SK-N-SH treated with all-trans-retinoic acid at 6 μM for 48 hours (cell line): ENCODE measurements around the gene TXLNB.

Experiments used
- ATAC-seq: fragments of 200-7000 bp; cut with Tn5 transposase; 3 replicates; pipeline ENCODE4 v1.9.1; 2020; ENCODE audit warnings: mild to moderate bottlenecking, moderate library complexity
- ARNTL ChIP-seq: fragments of 450-650 bp; formaldehyde crosslinking; IDR thresholded peaks from 2 replicates; pipeline ENCODE4 v1.5.0; 2020; ENCODE audit warnings: low read depth, mild to moderate bottlenecking, moderate library complexity, borderline replicate concordance
- BACH2 ChIP-seq: fragments of 250-450 bp; sonication (Bioruptor Pico); IDR thresholded peaks from 2 replicates; pipeline ENCODE4 v1.9.0; 2021; ENCODE audit warnings: mild to moderate bottlenecking, borderline replicate concordance
- CREB5 ChIP-seq: fragments of 250-450 bp; sonication (Bioruptor Pico); IDR thresholded peaks from 2 replicates; pipeline ENCODE4 v1.5.1; 2020; ENCODE audit warnings: low read depth, mild to moderate bottlenecking, moderate library complexity
- ESRRG ChIP-seq: fragments of 250-450 bp; sonication (Bioruptor Pico); IDR thresholded peaks from 2 replicates; pipeline ENCODE4 v1.6.1; 2021; ENCODE audit warnings: mild to moderate bottlenecking
- GLIS3 ChIP-seq: fragments of 250-450 bp; sonication (Bioruptor Pico); IDR thresholded peaks from 2 replicates; pipeline ENCODE4 v1.5.0; 2020; ENCODE audit warnings: mild to moderate bottlenecking, moderate library complexity
- ISL1 ChIP-seq: fragments of 250-450 bp; sonication (Bioruptor Pico); IDR thresholded peaks from 2 replicates; pipeline ENCODE4 v2.1.2; 2022; ENCODE audit warnings: mild to moderate bottlenecking, moderate library complexity
- OSR1 ChIP-seq: fragments of 250-450 bp; sonication (Bioruptor Pico); IDR thresholded peaks from 2 replicates; pipeline ENCODE4 v1.8.0; 2022; ENCODE audit warnings: moderate library complexity, mild to moderate bottlenecking, inconsistent platforms
- PATZ1 ChIP-seq: fragments of 250-450 bp; sonication (Bioruptor Pico); IDR thresholded peaks from 2 replicates; pipeline ENCODE4 v1.8.0; 2020; ENCODE audit warnings: mild to moderate bottlenecking, moderate library complexity, borderline replicate concordance
- SNAI2 ChIP-seq: fragments of 250-450 bp; sonication (Bioruptor Pico); IDR thresholded peaks from 2 replicates; pipeline ENCODE4 v1.5.0; 2020; ENCODE audit warnings: mild to moderate bottlenecking, moderate library complexity
- TOX ChIP-seq: fragments of 250-450 bp; sonication (Bioruptor Pico); IDR thresholded peaks from 2 replicates; pipeline ENCODE4 v1.8.0; 2021; ENCODE audit warnings: mild to moderate bottlenecking, moderate library complexity, borderline replicate concordance
- TSHZ2 ChIP-seq: fragments of 250-450 bp; sonication (Bioruptor Pico); IDR thresholded peaks from 2 replicates; pipeline ENCODE4 v1.5.0; 2020; ENCODE audit warnings: mild to moderate bottlenecking, moderate library complexity
- ZC3H10 ChIP-seq: fragments of 250-450 bp; sonication (Bioruptor Pico); IDR thresholded peaks from 2 replicates; pipeline ENCODE4 v1.5.1; 2021; ENCODE audit warnings: mild to moderate bottlenecking, moderate library complexity
- ZFP3 ChIP-seq: fragments of 250-450 bp; sonication (Bioruptor Pico); IDR thresholded peaks from 2 replicates; pipeline ENCODE4 v1.5.0; 2020; ENCODE audit warnings: mild to moderate bottlenecking, moderate library complexity
- ZFP30 ChIP-seq: fragments of 450-650 bp; formaldehyde crosslinking; IDR thresholded peaks from 2 replicates; pipeline ENCODE4 v1.5.0; 2022; ENCODE audit warnings: mild to moderate bottlenecking, moderate library complexity
- ZNF565 ChIP-seq: fragments of 450-650 bp; formaldehyde crosslinking; conservative IDR thresholded peaks from 2 replicates; pipeline ENCODE4 v1.5.0; 2020; ENCODE audit warnings: low read depth, mild to moderate bottlenecking, moderate library complexity
- ZNF70 ChIP-seq: fragments of 450-650 bp; formaldehyde crosslinking; IDR thresholded peaks from 2 replicates; pipeline ENCODE4 v1.5.0; 2020; ENCODE audit warnings: mild to moderate bottlenecking, moderate library complexity
- ZNF8 ChIP-seq: fragments of 450-650 bp; formaldehyde crosslinking; IDR thresholded peaks from 2 replicates; pipeline ENCODE4 v1.5.0; 2020; ENCODE audit warnings: mild to moderate bottlenecking, moderate library complexity

The TXLNB gene

DNA sequence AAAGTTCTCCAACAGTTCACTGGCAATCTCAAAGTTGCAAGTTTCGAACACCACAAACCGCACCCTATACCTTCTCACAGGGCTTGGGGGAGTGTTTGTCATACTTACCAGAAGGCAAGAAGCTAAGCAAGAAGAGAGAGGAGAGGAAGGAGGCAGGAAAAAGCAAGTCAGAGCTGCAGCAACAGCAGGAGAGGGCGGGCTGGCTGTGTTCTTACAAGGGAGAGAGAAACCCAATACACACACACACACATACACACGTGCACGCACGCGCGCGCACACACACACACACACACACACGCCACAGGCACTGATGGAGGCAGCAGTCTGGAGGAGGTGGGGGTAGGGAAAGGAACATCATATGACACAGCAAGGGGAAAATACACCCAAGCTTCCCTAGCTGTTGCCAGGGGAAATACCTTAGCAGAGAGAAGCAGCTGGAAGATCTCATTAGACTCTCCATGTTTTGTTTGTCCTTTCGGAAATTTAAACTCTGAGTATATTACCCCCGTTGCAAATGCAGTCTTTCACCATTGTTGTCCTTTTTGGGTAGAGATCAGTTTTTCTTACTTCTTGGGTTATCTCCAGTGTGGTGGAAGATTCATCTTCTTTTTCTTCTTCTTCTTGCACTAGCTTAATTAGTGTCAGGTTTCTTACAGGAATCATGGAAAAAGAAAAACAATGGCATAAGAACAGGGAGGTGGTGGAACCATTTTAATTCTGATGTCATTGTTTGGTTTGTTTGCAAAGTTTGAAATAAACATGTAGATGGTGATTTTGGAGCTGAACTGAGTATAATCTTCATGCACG, at the start of gene TXLNB:
TXLNB (minus strand) TSS at position 186 of the 807 bp plus-strand sequence. CDS start 3,099 bp downstream, outside the sequence.
- ATAC-seq, result peak; percentile 26; the same call in 1 of the 3 replicates
- no peak for TF ChIP-seq PATZ1 (CRISPR knock-in tag)

DNA sequence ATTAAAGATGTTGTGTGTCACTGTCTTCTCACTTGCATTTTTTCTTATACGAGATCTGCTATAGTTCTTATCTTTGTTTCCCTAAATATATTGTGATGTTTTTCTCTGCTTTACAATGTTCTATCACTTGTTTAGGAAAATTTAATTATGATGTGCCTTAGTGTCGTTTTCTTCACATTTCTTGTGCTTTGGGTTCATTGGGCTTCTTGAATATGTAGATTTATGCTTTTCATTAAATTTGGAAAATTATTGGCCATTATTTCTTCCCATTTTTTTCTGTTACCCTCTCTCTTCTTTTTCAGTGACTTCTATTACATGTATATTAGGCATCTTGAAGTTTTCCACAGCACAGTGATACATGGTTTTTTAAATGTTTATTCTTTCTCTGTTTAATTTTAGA, 49.3 kb upstream of the TXLNB start:
- ATAC-seq, result no peak
- TF ChIP-seq ARNTL (CRISPR knock-in tag), result no peak
- no peak for TF ChIP-seq ZNF70
- no peak for TF ChIP-seq ZFP3 (CRISPR knock-in tag)
- TF ChIP-seq ESRRG (CRISPR knock-in tag), result no peak

DNA sequence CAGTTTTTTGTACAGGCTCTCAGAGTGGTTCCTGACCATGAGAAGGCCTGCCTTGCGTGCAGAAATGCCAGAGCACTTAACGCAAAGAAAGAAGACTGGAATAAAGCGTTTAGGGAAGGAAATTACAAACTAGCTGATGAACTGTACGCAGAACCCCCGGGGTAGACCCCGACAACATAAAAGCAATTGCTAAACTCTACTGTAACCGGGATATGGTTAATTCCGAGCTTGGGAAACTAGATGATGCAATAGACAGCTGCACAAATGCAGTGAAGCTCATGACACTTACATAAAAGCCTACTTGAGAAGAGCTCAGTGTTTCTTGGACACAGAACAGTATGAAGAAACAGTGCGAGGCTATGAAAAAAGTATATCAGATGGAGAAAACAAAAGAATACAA, 47.0 kb upstream of the TXLNB start:
- TF ChIP-seq SNAI2 (CRISPR knock-in tag) (no peak), ISL1 (CRISPR knock-in tag) (no peak), ESRRG (CRISPR knock-in tag) (no peak), ZFP30 (CRISPR knock-in tag) (no peak), ZNF565 (no peak)
- ATAC-seq, result no peak

DNA sequence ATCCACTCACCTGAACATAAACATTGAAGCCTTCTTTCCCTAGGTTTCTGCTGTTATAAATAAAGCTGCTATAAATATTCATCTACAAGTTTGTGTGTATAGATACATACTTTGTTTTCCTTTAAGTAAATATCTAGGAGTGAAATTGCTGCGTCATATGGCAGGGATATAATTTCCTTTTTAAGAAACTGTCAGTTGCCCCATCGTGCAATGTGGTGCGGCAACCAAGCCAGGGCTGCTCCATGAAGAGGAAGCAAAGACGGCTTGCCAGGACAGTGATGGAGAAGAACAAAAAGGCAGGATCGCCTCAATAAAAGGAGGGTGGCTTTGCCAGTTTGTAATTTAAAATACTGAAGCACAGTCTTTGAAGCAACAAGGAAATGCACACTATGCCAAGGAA, 46.0 kb upstream of the TXLNB start:
- no peak for ATAC-seq
- TF ChIP-seq ZFP3 (CRISPR knock-in tag) (no peak), GLIS3 (no peak)

DNA sequence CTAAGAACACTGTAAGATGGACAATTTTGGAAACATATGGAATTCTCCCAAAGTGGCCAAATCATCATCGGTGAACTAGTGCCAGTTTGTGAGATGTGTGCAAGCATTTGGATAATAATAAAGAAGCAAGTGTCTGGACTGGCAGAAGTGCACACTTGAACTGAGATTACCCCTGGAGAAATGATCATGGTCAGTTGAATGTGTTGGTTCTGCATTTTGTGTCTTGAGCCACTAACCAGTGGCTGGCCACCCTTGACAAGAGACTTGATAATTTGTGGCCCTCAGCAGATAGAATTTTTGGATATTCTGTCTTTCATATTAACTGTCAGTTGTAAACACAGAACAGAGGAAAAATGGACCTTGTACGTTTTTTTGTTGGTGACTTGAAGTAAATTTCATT, 45.2 kb upstream of the TXLNB start:
- TF ChIP-seq CREB5 (CRISPR knock-in tag) (no peak), GLIS3 (no peak), BACH2 (CRISPR knock-in tag) (no peak), ZFP30 (CRISPR knock-in tag) (no peak), ESRRG (CRISPR knock-in tag) (no peak), ZNF70 (no peak), ZC3H10 (CRISPR knock-in tag) (no peak), ZFP3 (CRISPR knock-in tag) (no peak), TOX (no peak), ISL1 (CRISPR knock-in tag) (no peak), OSR1 (no peak), TSHZ2 (CRISPR knock-in tag) (no peak), ZNF8 (CRISPR knock-in tag) (no peak), PATZ1 (CRISPR knock-in tag) (no peak)
- TF ChIP-seq, all 23 proteins: peak for 0
- no peak for ATAC-seq
